Natural killer cell (primary cell): ENCODE data around the gene CCND2. TPM values are rescaled to one million over a fixed set of nuclear protein-coding genes. Genes with fewer than 3 reads are reported as not detected.

Experiments used
- ATAC-seq, 3 donors: fragments of 150-1000 bp in 2 of 3; fragments of 200-7000 bp in 1 of 3; cut with Tn5 transposase; 1 replicate in 1 of 3; 2 replicates in 2 of 3; pipeline ENCODE4 v1.10.0; 2021; ENCODE audit warnings: mild to moderate bottlenecking in 2 of 3, moderate library complexity in 2 of 3
- DNase-seq, 2 donors: peaks; one replicate each; pipeline versions ENCODE4 v3.0.0 to v3.0.0-alpha.2; 2013 to 2021; ENCODE audit warnings: mixed read lengths in 1 of 2
- H3K27ac ChIP-seq: one replicate; pipeline ENCODE4 v1.5.1; 2013; ENCODE audit warnings: mild to moderate bottlenecking, low read length
- H3K27me3 ChIP-seq: one replicate; pipeline ENCODE4 v1.6.1; 2013; ENCODE audit warnings: low read length; ENCODE audit not compliant: control insufficient read depth, insufficient read depth
- H3K36me3 ChIP-seq: one replicate; pipeline ENCODE4 v1.6.1; 2013; ENCODE audit warnings: low read length; ENCODE audit not compliant: control insufficient read depth, insufficient read depth
- H3K4me1 ChIP-seq: one replicate; pipeline ENCODE4 v1.6.1; 2013; ENCODE audit warnings: low read length; ENCODE audit not compliant: control insufficient read depth, insufficient read depth
- H3K4me3 ChIP-seq: one replicate; pipeline ENCODE4 v1.5.1; 2013; ENCODE audit warnings: low read length
- H3K9me3 ChIP-seq: one replicate; pipeline ENCODE4 v1.6.1; 2013; ENCODE audit warnings: low read length; ENCODE audit not compliant: control insufficient read depth, insufficient read depth
- H3K27ac Mint-ChIP-seq, 2 donors: one replicate each; pipeline ENCODE4 v1.8.0; 2022; ENCODE audit warnings: mild to moderate bottlenecking in 2 of 2, mixed read lengths in 2 of 2, moderate library complexity in 1 of 2
- H3K27me3 Mint-ChIP-seq, 2 donors: one replicate each; pipeline ENCODE4 v1.8.0; 2022; ENCODE audit warnings: low read depth in 2 of 2, mixed read lengths in 2 of 2
- H3K36me3 Mint-ChIP-seq: one replicate; pipeline ENCODE4 v1.8.0; 2022; ENCODE audit warnings: mixed read lengths
- H3K4me1 Mint-ChIP-seq, 2 donors: one replicate each; pipeline ENCODE4 v1.8.0; 2022; ENCODE audit warnings: mixed read lengths in 2 of 2
- H3K4me3 Mint-ChIP-seq: one replicate; pipeline ENCODE4 v1.8.0; 2022; ENCODE audit warnings: mild to moderate bottlenecking, moderate library complexity, mixed read lengths
- H3K9me3 Mint-ChIP-seq, 2 donors: one replicate each; pipeline ENCODE4 v1.8.0; 2022; ENCODE audit warnings: mixed read lengths in 2 of 2
- CTCF ChIP-seq: fragments of 200-600 bp; IDR thresholded peaks from one replicate; pipeline ENCODE4 v1.8.0; 2022; ENCODE audit warnings: antibody characterized with exemption
- WGBS: methylation state at CpG from one replicate; pipeline ENCODE4 v1.1.7; 2013; ENCODE audit warnings: missing lambda C conversion rate; ENCODE audit not compliant: insufficient coverage; 5-methylcytosine and 5-hydroxymethylcytosine counted together
- intact Hi-C: fragments of 100-400 bp; cut with micrococcal nuclease; formaldehyde crosslinking; loops from one replicate; pipeline ENCODE4 v1.14.2; 2022
- total RNA-seq, 4 donors: library from RNA; stranded (reverse); fragments of 120-200 nt in 1 of 4; gene quantifications; one replicate each; pipeline versions ENCODE4 v1.2.3 to v1.2.4, GENCODE V29; 2013 to 2022

The CCND2 gene
- total RNA-seq, 3 donors from 2014 or later (not counting 1 experiment from before 2014, with no cell fraction given): 164 to 247 (median 228) TPM

- intact Hi-C loops: no loop called here
- Mint-ChIP-seq H3K9me3 (no peaks in the 10 kb centered on the region), H3K27ac (peak overlapping the region; percentile 58 to 86), H3K27me3 (no peaks in the 10 kb centered on the region), H3K4me1 (peaks cover 71 to 88% of the 10 kb centered on the region in 2 donors), H3K4me3 (no peak overlapping the region), H3K36me3 (peaks cover 23% of the 10 kb centered on the region)
- TF ChIP-seq CTCF: no peak
- 79% methylated on average over 17 of the region's 18 CpGs for WGBS
- Histone ChIP-seq H3K27ac (no peak overlapping the region), H3K4me3 (no peak overlapping the region), H3K4me1 (peaks cover 48% of the 10 kb centered on the region), H3K27me3 (no peaks in the 10 kb centered on the region), H3K36me3 (peaks cover 87% of the 10 kb centered on the region), H3K9me3 (no peaks in the 10 kb centered on the region)
- DNase-seq (no peak), ATAC-seq (no peak)
Observed at GRCh38 chr12:4287325-4288211, 14.0 kb downstream of the CCND2 start.

- no peaks in the 10 kb centered on the region for H3K9me3 Mint-ChIP-seq
- ATAC-seq: no peak
- H3K27ac Mint-ChIP-seq: peak overlapping the region; percentile 58 to 86
- intact Hi-C loops: no loop called here
- Histone ChIP-seq H3K36me3 (peaks cover 86% of the 10 kb centered on the region), H3K9me3 (no peaks in the 10 kb centered on the region), H3K27me3 (no peaks in the 10 kb centered on the region), H3K27ac (no peak overlapping the region), H3K4me1 (peaks cover 55% of the 10 kb centered on the region), H3K4me3 (no peak overlapping the region)
- H3K4me1 Mint-ChIP-seq: peaks cover 79 to 89% of the 10 kb centered on the region in 2 donors
- no peak for DNase-seq
- H3K4me3 Mint-ChIP-seq: no peak overlapping the region
- H3K27me3 Mint-ChIP-seq: no peaks in the 10 kb centered on the region
- TF ChIP-seq CTCF: no peak
- H3K36me3 Mint-ChIP-seq: peaks cover 23% of the 10 kb centered on the region
- 76% methylated on average over 20 of the region's 20 CpGs for WGBS
Observed at GRCh38 chr12:4288296-4289131, 15.0 kb downstream of the CCND2 start.

DNA sequence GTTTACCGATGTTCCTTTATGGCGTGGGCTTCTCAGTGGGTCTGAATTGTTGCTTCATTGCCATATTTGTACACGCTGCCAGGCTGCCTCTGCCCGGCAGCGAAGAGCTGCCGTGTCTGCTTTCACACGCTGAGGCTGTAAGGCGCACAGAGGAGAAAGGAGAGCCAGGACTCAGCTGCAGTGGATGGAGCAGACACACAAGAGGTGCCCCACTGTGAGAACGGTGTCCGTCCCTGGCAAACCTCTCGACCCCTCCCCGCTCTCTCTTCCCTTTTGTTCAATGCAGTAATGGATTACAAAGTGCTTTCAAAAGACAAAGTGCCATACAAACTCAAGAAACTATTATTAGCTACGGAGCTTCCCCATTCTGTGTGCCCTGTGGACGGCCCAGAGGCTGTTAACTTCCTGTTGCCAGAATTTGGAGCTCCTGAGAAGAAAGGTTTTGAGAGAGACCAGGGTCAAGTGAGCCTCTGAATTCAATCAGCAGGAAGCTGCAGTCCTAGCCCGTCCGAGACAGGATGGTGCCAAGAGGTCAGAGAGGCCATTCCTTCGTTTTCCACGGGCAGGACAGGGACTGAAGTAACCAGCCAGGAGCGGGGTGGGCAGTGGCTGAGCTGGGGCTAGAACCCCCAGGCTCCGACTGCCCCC is 15.8 kb downstream of the CCND2 start:
- H3K4me1 Mint-ChIP-seq: peaks cover 79 to 92% of the 10 kb centered on the region in 2 donors
- H3K27me3 Mint-ChIP-seq: no peaks in the 10 kb centered on the region
- H3K36me3 Mint-ChIP-seq: peaks cover 23% of the 10 kb centered on the region
- DNase-seq (no peak), ATAC-seq (no peak)
- H3K27me3 ChIP-seq: no peaks in the 10 kb centered on the region
- 61% methylated on average over 20 of the region's 20 CpGs for WGBS
- no peaks in the 10 kb centered on the region for H3K9me3 Mint-ChIP-seq
- TF ChIP-seq CTCF: no peak
- H3K9me3 ChIP-seq: no peaks in the 10 kb centered on the region
- peak overlapping the region; percentile 8 for H3K27ac ChIP-seq
- H3K4me3 Mint-ChIP-seq: no peak overlapping the region
- no peak overlapping the region for H3K4me3 ChIP-seq
- intact Hi-C loops: no loop called here
- peaks cover 79% of the 10 kb centered on the region for H3K36me3 ChIP-seq
- peaks cover 63% of the 10 kb centered on the region for H3K4me1 ChIP-seq
- peak overlapping the region; percentile 58 to 86 for H3K27ac Mint-ChIP-seq
